AG04450 (cell line): ENCODE results near the gene STRN3. TPM values are rescaled to one million over a fixed set of nuclear protein-coding genes. Genes with fewer than 3 reads are reported as not detected.
"Not testable (repeated sequence)": the region's sequence is repeated elsewhere in the genome, so short reads cannot be mapped to it uniquely, and the experiment has no call there.

Source experiments
- CTCF ChIA-PET: fragments of 300-600, 350-600 bp; formaldehyde crosslinking; extraction: SDS; loops from one replicate; lab custom pipeline; 2022; ENCODE audit warnings: antibody characterized with exemption, inconsistent platforms; lab: Charles Lee
- POLR2A ChIA-PET: fragments of 350-600 bp; formaldehyde crosslinking; extraction: SDS; loops from one replicate; lab custom pipeline; 2021; ENCODE audit warnings: antibody characterized with exemption, inconsistent platforms; lab: Yijun Ruan, JAX
- DNase-seq: peaks from one replicate; pipeline ENCODE4 v3.0.0-alpha.2; 2011; ENCODE audit warnings: low read depth, low spot score
- H3K27ac ChIP-seq: one replicate; pipeline ENCODE4 v1.5.1; 2012; ENCODE audit warnings: low read depth, low read length, control low read depth
- H3K27me3 ChIP-seq: one replicate; pipeline ENCODE4 v1.6.0; 2012; ENCODE audit warnings: low read length; ENCODE audit not compliant: control insufficient read depth, insufficient read depth
- H3K4me3 ChIP-seq: 2 replicates; pipeline ENCODE4 v1.5.1; 2011; ENCODE audit warnings: mild to moderate bottlenecking, low read depth, low read length, control low read depth
- H3K9me3 ChIP-seq: 2 replicates; pipeline ENCODE4 v1.5.1; 2012; ENCODE audit warnings: low read length; ENCODE audit not compliant: control insufficient read depth, insufficient read depth
- polyA plus RNA-seq: library from polyadenylated mRNA; depleted of rRNA; stranded (reverse); fragments of >200 nt; gene quantifications from 2 replicates; pipeline ENCODE4 v1.2.3, GENCODE V29; 2011
- TF ChIP-seq, protein P1 (sequence below): IDR thresholded peaks from 2 replicates; pipeline ENCODE4 v1.5.1; 2011; ENCODE audit warnings: low read depth, low read length, control low read depth, inconsistent platforms

STRN3 gene
- polyA plus RNA-seq, 1 experiment = 41.1 TPM

DNA sequence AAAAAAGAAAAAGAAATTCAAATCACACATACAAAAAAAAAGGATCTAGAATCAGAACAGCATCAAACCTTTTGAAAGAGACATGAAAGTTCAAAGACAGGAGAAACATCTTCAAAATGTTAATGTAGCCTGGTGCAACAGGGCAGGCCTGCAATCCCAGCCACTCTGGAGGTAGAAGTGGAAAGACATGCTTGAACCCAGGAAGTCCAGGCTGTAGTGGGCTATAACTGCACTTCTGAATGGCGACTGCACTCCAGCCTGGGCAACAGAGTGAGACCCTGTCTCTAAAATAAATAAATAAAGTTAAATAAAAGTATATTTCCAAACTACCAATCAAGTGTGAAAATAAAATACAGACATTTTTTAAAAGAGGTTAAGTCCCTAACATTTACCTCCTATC lies 19.5 kb downstream of the STRN3 start:
- POLR2A ChIA-PET = no interaction called here
- no peaks in the 10 kb centered on the region for H3K9me3 ChIP-seq
- CTCF ChIA-PET = no interaction called here

DNA sequence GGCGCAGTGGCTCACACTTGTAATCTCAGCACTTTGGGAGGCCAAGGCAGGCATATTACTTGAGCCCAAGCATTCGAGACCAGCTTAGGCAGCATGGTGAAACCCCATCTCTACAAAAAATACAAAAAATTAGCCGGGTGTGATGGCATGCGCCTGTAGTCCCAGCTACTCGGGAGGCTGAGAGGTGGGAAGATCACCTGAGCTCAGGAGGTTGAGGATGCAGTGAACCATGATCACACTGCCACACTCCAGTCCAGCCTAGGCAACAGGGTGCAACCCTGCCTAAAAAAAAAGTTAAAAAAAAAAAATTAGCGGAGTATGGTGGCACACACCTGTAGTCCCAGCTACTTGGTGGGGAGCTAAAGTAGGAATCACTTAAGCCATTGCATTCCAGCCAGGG lies 22.2 kb downstream of the STRN3 start:
- H3K9me3 ChIP-seq, H3K27me3 ChIP-seq, H3K4me3 ChIP-seq, CTCF ChIA-PET, H3K27ac ChIP-seq, POLR2A ChIA-PET, DNase-seq: not testable (repeated sequence)

More for the DNA sequence above, 19.5 kb downstream of the STRN3 start:
- TF ChIP-seq, protein P1, sequence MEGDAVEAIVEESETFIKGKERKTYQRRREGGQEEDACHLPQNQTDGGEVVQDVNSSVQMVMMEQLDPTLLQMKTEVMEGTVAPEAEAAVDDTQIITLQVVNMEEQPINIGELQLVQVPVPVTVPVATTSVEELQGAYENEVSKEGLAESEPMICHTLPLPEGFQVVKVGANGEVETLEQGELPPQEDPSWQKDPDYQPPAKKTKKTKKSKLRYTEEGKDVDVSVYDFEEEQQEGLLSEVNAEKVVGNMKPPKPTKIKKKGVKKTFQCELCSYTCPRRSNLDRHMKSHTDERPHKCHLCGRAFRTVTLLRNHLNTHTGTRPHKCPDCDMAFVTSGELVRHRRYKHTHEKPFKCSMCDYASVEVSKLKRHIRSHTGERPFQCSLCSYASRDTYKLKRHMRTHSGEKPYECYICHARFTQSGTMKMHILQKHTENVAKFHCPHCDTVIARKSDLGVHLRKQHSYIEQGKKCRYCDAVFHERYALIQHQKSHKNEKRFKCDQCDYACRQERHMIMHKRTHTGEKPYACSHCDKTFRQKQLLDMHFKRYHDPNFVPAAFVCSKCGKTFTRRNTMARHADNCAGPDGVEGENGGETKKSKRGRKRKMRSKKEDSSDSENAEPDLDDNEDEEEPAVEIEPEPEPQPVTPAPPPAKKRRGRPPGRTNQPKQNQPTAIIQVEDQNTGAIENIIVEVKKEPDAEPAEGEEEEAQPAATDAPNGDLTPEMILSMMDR = no peak
- Histone ChIP-seq H3K27me3 (no peaks in the 10 kb centered on the region), H3K4me3 (no peak overlapping the region), H3K27ac (peak overlapping the region; percentile 31)
- DNase-seq = no peak

DNA sequence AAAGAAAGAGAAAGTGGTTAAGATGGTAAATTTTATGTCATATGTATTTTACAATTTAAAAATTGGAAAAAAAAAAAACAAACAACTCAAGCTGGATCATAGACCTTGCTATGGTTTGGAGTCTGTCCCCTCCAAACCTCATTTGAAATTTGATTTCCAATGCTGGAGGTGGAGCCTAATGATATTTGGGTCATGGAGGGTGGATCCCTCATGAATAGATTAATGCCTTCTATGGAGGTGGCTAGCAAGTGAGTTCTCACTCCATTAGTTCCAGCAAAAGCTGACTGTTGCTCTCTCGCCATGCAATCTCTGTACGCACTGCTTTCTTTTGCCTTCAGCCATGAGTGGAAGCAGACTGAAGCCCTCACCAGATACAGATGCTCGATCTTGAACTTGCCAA lies 22.9 kb downstream of the STRN3 start:
- peaks cover 8% of the 10 kb centered on the region for H3K9me3 ChIP-seq
- no peak overlapping the region for H3K27ac ChIP-seq
- TF ChIP-seq, protein P1 = no peak
- POLR2A ChIA-PET = no interaction called here
- DNase-seq = no peak
- CTCF ChIA-PET = interaction anchor here (0.6 kb wide), 2 partner anchors 16 to 25 kb away, joined by 3 to 4 read pairs; no protein-coding TSS in a partner anchor
- H3K4me3 ChIP-seq = no peak overlapping the region
- H3K27me3 ChIP-seq = no peaks in the 10 kb centered on the region

- ChIA-PET CTCF (no interaction called here), POLR2A (no interaction called here)
- Histone ChIP-seq H3K9me3 (peaks cover 9% of the 10 kb centered on the region), H3K27me3 (no peaks in the 10 kb centered on the region), H3K4me3 (no peak overlapping the region), H3K27ac (no peak overlapping the region)
- DNase-seq = no peak
- TF ChIP-seq, protein P1 = no peak
These were observed 24.9 kb downstream of the STRN3 start for GRCh38 chr14:31001339-31001658.

DNA sequence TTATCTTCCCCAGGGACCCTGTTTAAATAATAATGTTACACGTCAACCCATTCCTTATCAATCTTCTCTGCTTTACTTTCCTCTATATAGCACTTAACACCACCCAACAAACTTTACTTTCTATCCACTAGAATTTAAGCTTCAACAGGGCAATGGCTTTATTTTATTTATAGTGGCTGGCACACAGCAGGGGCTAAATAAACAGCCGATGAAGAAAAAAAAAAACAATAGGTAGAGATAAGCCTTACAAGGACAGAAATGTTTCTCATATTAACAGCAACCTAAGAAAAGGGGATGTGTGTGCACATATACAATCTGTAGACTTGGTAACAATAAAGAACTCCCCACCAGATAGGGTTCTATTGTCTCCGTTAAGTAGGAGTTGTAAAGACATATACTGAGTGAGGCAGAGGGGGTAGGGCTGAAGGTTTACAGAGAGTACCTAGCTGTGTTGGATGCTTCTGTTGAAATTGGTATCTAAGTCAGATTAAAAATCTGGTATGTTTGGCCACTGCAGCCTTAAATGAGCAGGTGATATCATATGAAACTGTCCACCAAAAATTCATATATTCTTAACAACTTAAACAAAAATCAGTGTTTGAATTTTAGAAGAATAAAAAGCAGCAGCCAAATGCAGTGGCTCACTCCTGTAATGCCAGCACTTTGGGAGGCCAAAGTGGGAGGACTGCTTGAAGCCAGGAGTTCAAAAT lies 25.4 kb downstream of the STRN3 start:
- H3K27ac ChIP-seq = no peak overlapping the region
- H3K4me3 ChIP-seq = no peak overlapping the region
- TF ChIP-seq, protein P1 = no peak
- ChIA-PET POLR2A (no interaction called here), CTCF (no interaction called here)
- DNase-seq = no peak
- H3K9me3 ChIP-seq = peaks cover 9% of the 10 kb centered on the region
- H3K27me3 ChIP-seq = no peaks in the 10 kb centered on the region
